Nephron progenitor cell (in vitro differentiated cells): Measurements from ENCODE around the gene TOM1L2.

Source experiments
- DNase-seq: peaks from one replicate; pipeline ENCODE4 v3.0.0; 2021
- H3K27ac Mint-ChIP-seq: 2 replicates; pipeline ENCODE4 v1.8.0; 2021; ENCODE audit warnings: mild to moderate bottlenecking, moderate library complexity, mixed read lengths
- H3K27me3 Mint-ChIP-seq: 2 replicates; pipeline ENCODE4 v1.8.0; 2021; ENCODE audit warnings: mild to moderate bottlenecking, low read depth, mixed read lengths; ENCODE audit not compliant: poor library complexity
- H3K36me3 Mint-ChIP-seq: 2 replicates; pipeline ENCODE4 v1.8.0; 2021; ENCODE audit warnings: low read depth, mixed read lengths
- H3K4me1 Mint-ChIP-seq: 2 replicates; pipeline ENCODE4 v1.8.0; 2021; ENCODE audit warnings: mixed read lengths
- H3K4me3 Mint-ChIP-seq: 2 replicates; pipeline ENCODE4 v1.8.0; 2021; ENCODE audit warnings: mild to moderate bottlenecking, moderate library complexity, mixed read lengths
- H3K9me3 Mint-ChIP-seq: 2 replicates; pipeline ENCODE4 v1.8.0; 2021; ENCODE audit warnings: mild to moderate bottlenecking, moderate library complexity, mixed read lengths
- TF ChIP-seq, protein P1 (sequence below): fragments of 200-600 bp; sonication (generic); IDR thresholded peaks from 2 replicates; pipeline ENCODE4 v1.5.0; 2021; ENCODE audit warnings: antibody characterized with exemption

TOM1L2 gene

DNA sequence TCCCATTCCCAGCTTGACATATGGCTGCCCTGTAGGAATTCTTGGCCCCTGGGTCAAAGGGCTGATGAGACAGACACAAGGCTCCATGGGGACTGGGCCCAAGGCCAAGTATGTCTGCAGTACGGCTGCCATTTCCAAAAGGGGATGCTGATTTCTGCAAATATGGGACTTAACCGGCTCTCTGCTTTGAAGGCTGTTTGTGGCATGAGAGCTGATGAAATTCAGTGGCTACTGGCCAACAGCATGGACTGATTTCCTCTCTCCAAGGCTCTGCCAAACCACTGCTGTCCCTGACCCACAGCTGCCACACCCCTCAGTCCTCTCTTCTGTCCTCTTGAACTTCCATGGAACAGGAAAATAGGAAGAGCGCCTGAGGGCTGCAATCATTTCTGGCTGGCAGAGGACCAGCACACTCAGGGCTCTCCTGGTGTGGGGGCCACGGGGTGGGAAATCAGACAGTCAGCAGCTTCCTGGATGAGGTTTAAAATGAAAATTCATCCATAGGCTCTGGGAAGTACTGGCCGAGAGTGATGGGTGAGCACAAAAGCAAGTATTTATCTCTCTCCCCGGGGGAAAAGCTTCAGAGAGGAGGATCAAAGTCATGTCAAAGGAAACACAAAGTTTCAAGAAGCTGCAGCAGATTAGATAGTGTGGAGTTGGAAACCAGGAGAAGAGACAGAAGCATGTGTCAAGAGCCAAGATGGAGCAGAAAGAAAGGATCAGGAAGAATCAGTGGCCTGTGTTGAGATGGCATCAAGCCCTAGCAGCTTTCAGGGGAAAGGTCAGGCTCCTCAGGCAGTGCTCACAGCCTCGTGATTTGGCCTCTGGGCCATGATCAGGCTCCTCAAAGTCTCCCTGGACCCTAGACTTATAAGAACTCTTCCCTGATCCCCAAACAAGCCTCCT lies 71.3 kb downstream of the TOM1L2 start:
- no peaks in the 10 kb centered on the region for H3K9me3 Mint-ChIP-seq
- TF ChIP-seq, protein P1, sequence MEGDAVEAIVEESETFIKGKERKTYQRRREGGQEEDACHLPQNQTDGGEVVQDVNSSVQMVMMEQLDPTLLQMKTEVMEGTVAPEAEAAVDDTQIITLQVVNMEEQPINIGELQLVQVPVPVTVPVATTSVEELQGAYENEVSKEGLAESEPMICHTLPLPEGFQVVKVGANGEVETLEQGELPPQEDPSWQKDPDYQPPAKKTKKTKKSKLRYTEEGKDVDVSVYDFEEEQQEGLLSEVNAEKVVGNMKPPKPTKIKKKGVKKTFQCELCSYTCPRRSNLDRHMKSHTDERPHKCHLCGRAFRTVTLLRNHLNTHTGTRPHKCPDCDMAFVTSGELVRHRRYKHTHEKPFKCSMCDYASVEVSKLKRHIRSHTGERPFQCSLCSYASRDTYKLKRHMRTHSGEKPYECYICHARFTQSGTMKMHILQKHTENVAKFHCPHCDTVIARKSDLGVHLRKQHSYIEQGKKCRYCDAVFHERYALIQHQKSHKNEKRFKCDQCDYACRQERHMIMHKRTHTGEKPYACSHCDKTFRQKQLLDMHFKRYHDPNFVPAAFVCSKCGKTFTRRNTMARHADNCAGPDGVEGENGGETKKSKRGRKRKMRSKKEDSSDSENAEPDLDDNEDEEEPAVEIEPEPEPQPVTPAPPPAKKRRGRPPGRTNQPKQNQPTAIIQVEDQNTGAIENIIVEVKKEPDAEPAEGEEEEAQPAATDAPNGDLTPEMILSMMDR: no peak
- no peak overlapping the region for H3K4me3 Mint-ChIP-seq
- peaks cover 4% of the 10 kb centered on the region for H3K36me3 Mint-ChIP-seq
- H3K27me3 Mint-ChIP-seq: peaks cover 5% of the 10 kb centered on the region
- no peak for DNase-seq
- H3K4me1 Mint-ChIP-seq: peaks cover 29% of the 10 kb centered on the region
- H3K27ac Mint-ChIP-seq: no peak overlapping the region

DNA sequence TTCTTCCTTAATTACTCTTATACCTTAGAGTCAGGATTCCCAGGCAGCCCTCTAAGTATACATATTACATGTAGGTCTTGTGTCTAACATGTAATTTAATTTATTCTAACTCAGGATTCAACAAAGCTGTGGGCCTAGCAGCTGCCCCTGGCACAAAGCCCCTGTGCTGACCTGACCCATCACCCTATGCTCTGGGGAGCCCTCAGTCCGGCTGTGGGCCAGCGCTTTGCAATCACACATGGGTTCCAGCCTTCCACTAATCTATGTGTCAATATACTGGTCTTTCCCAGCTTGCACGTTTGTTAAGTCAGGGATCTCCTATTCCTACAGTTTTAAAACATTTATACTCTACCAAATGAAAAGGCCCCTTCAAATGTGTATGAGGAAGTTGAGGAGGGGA lies 72.7 kb downstream of the TOM1L2 start:
- Mint-ChIP-seq H3K36me3 (peaks cover 4% of the 10 kb centered on the region), H3K4me3 (no peak overlapping the region), H3K4me1 (peaks cover 29% of the 10 kb centered on the region), H3K27ac (no peak overlapping the region), H3K9me3 (no peaks in the 10 kb centered on the region), H3K27me3 (no peaks in the 10 kb centered on the region)
- TF ChIP-seq, protein P1: no peak
- DNase-seq: no peak

DNA sequence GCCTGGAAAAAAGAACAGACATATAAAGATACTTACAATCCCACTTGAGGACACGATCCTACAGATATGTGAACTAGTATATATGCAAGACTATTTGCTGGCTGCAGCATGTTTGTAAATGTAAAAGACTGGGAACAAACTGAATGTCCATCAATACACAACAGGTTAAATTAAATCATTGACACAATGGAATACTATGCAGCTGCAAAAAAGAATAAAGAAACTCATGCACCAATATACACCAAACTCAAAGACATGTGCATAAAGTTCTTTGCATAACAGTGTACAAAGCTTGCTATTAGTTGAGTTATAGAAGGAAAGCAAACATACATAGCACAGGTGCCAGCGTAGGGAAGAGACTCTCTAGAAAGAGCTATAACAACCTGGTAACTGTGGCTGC lies 73.5 kb downstream of the TOM1L2 start:
- DNase-seq: no peak
- Mint-ChIP-seq H3K4me1 (peaks cover 29% of the 10 kb centered on the region), H3K27ac (no peak overlapping the region), H3K4me3 (no peak overlapping the region), H3K36me3 (peaks cover 4% of the 10 kb centered on the region), H3K9me3 (no peaks in the 10 kb centered on the region), H3K27me3 (no peaks in the 10 kb centered on the region)
- TF ChIP-seq, protein P1: no peak

DNA sequence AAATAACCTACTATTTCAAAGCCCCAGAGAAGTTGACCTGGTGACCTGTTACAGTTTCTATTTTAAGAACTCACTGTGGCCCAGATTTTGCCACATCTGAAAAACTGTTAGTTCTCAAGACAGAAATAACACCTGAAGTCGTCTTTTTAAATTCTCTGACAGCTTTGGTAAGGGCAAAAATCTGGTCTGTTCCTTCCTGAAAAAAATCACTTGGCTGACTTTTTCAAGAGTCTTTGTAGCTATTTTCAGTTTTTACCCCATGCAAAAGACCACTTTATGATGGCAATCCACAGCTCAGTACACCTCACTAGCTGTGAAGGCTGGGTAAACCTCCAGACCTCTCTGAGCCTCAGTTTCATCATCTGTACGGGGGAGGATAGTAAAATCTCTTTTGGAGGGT lies 74.8 kb downstream of the TOM1L2 start:
- Mint-ChIP-seq H3K4me1 (peaks cover 30% of the 10 kb centered on the region), H3K4me3 (no peak overlapping the region), H3K27me3 (no peaks in the 10 kb centered on the region), H3K36me3 (peaks cover 9% of the 10 kb centered on the region), H3K27ac (no peak overlapping the region), H3K9me3 (no peaks in the 10 kb centered on the region)
- DNase-seq: no peak
- TF ChIP-seq, protein P1: no peak

DNA sequence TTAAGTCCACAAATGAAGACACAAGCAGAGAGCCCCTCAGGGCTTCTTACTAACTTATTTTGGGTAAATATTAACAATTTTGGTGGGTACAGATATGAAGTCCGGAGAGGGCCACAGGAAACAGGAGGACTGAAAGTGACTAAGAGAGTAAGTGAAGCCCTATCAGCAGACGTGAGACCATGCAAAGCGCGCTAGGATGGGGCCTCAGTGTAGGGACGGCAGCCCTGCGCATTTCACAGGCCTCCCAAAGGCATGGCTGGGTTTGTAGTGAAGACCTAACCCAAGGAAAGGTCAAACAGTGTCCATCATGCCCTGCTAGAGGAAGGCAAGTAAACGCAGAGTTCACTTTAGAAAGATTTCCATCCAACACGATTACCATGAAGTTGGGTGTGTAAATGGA lies 75.5 kb downstream of the TOM1L2 start:
- H3K4me3 Mint-ChIP-seq: no peak overlapping the region
- H3K36me3 Mint-ChIP-seq: peaks cover 9% of the 10 kb centered on the region
- no peaks in the 10 kb centered on the region for H3K27me3 Mint-ChIP-seq
- peaks cover 37% of the 10 kb centered on the region for H3K4me1 Mint-ChIP-seq
- no peak for DNase-seq
- TF ChIP-seq, protein P1: no peak
- H3K9me3 Mint-ChIP-seq: no peaks in the 10 kb centered on the region
- H3K27ac Mint-ChIP-seq: peak overlapping the region; percentile 33
